Duodenal mucosa (tissue), 2 donors: ENCODE results near the gene REM2.
"Not testable (repeated sequence)": the region's sequence is repeated elsewhere in the genome, so short reads cannot be mapped to it uniquely, and the experiment has no call there.

Source experiments
- H3K27ac ChIP-seq: one replicate; pipeline ENCODE4 v1.7.0; 2013; ENCODE audit warnings: low read depth, low read length
- H3K27me3 ChIP-seq, 2 donors: one replicate each; pipeline ENCODE4 v1.7.0; 2013; ENCODE audit warnings: low read length in 2 of 2, control low read depth in 1 of 2; ENCODE audit not compliant: insufficient read depth in 2 of 2, control insufficient read depth in 1 of 2
- H3K36me3 ChIP-seq, 2 donors: one replicate each; pipeline ENCODE4 v1.7.0; 2013; ENCODE audit warnings: low read length in 2 of 2, control low read depth in 1 of 2; ENCODE audit not compliant: insufficient read depth in 2 of 2, control insufficient read depth in 1 of 2
- H3K4me1 ChIP-seq, 2 donors: one replicate each; pipeline ENCODE4 v1.7.0; 2013; ENCODE audit warnings: low read length in 2 of 2, control low read depth in 1 of 2; ENCODE audit not compliant: insufficient read depth in 2 of 2, control insufficient read depth in 1 of 2
- H3K4me3 ChIP-seq, 2 donors: one replicate each; pipeline ENCODE4 v1.7.0; 2013; ENCODE audit warnings: low read length in 2 of 2, low read depth in 1 of 2
- H3K9ac ChIP-seq, 2 donors: one replicate each; pipeline ENCODE4 v1.7.0; 2013; ENCODE audit warnings: low read length in 2 of 2, low read depth in 1 of 2
- H3K9me3 ChIP-seq, 2 donors: one replicate each; pipeline ENCODE4 v1.7.0; 2013; ENCODE audit warnings: low read length in 2 of 2, control low read depth in 1 of 2; ENCODE audit not compliant: control insufficient read depth in 1 of 2

The REM2 gene

GRCh38 chr14:22849212-22849819, 33.7 kb upstream of the REM2 start:
- Histone ChIP-seq H3K27ac (peak overlapping the region; percentile 58), H3K36me3 (peaks cover 13 to 27% of the 10 kb centered on the region in 2 donors), H3K9me3 (no peaks in the 10 kb centered on the region), H3K4me3 (no peak overlapping the region), H3K27me3 (no peaks in the 10 kb centered on the region), H3K9ac (peak overlapping the region in 1 of 2 donors; percentile 20), H3K4me1 (peaks cover 36 to 55% of the 10 kb centered on the region in 2 donors)

- Histone ChIP-seq H3K27ac (peak overlapping the region; percentile 76), H3K9ac (peak overlapping the region in 1 of 2 donors; percentile 43), H3K27me3 (no peaks in the 10 kb centered on the region), H3K4me3 (peak overlapping the region in 1 of 2 donors; percentile 5), H3K9me3 (no peaks in the 10 kb centered on the region), H3K4me1 (peaks cover 36 to 52% of the 10 kb centered on the region in 2 donors), H3K36me3 (peaks cover 0 to 10% of the 10 kb centered on the region in 2 donors)
Observed at GRCh38 chr14:22850944-22851764, 31.9 kb upstream of the REM2 start.

- H3K36me3 ChIP-seq, H3K27me3 ChIP-seq, H3K4me3 ChIP-seq, H3K9me3 ChIP-seq, H3K9ac ChIP-seq: not testable (repeated sequence)
- H3K4me1 ChIP-seq: peaks cover 36 to 43% of the 10 kb centered on the region in 2 donors
- H3K27ac ChIP-seq: peak overlapping the region; percentile 77
Observed at GRCh38 chr14:22852178-22852577, 30.8 kb upstream of the REM2 start.

- peaks cover 36 to 43% of the 10 kb centered on the region in 2 donors for H3K4me1 ChIP-seq
- no peaks in the 10 kb centered on the region for H3K36me3 ChIP-seq
- H3K4me3 ChIP-seq: peak overlapping the region; percentile 82 to 85
- H3K9ac ChIP-seq: peak overlapping the region; percentile 86 to 98
- peak overlapping the region; percentile 77 for H3K27ac ChIP-seq
- no peaks in the 10 kb centered on the region for H3K9me3 ChIP-seq
- H3K27me3 ChIP-seq: no peaks in the 10 kb centered on the region
Observed at GRCh38 chr14:22852599-22852939, 30.5 kb upstream of the REM2 start.

GRCh38 chr14:22852940-22853767, 29.9 kb upstream of the REM2 start:
- Histone ChIP-seq H3K9ac (peak overlapping the region; percentile 86 to 98), H3K36me3 (no peaks in the 10 kb centered on the region), H3K27ac (peak overlapping the region; percentile 77), H3K4me3 (peak overlapping the region; percentile 82 to 85), H3K9me3 (no peaks in the 10 kb centered on the region), H3K27me3 (no peaks in the 10 kb centered on the region), H3K4me1 (peaks cover 32 to 37% of the 10 kb centered on the region in 2 donors)

- H3K4me3 ChIP-seq, H3K27me3 ChIP-seq, H3K27ac ChIP-seq, H3K9me3 ChIP-seq, H3K9ac ChIP-seq, H3K36me3 ChIP-seq: not testable (repeated sequence)
- peaks cover 25 to 33% of the 10 kb centered on the region in 2 donors for H3K4me1 ChIP-seq
Observed at GRCh38 chr14:22854296-22854695, 28.7 kb upstream of the REM2 start.

GRCh38 chr14:22854963-22855724, 27.9 kb upstream of the REM2 start:
- Histone ChIP-seq H3K36me3 (no peaks in the 10 kb centered on the region), H3K27ac (no peak overlapping the region), H3K9me3 (no peaks in the 10 kb centered on the region), H3K4me1 (peaks cover 25 to 33% of the 10 kb centered on the region in 2 donors), H3K9ac (no peak overlapping the region), H3K4me3 (no peak overlapping the region), H3K27me3 (no peaks in the 10 kb centered on the region)

- Histone ChIP-seq H3K27me3 (no peaks in the 10 kb centered on the region), H3K36me3 (no peaks in the 10 kb centered on the region), H3K9ac (no peak overlapping the region), H3K4me1 (peaks cover 16 to 23% of the 10 kb centered on the region in 2 donors), H3K9me3 (no peaks in the 10 kb centered on the region), H3K4me3 (no peak overlapping the region), H3K27ac (no peak overlapping the region)
Observed at GRCh38 chr14:22856428-22856827, 26.6 kb upstream of the REM2 start.

GRCh38 chr14:22860377-22860776, 22.6 kb upstream of the REM2 start:
- H3K4me3 ChIP-seq, H3K27me3 ChIP-seq, H3K4me1 ChIP-seq, H3K27ac ChIP-seq, H3K9me3 ChIP-seq, H3K36me3 ChIP-seq, H3K9ac ChIP-seq: not testable (repeated sequence)
